Neural cell (in vitro differentiated cells): ENCODE results near the gene BPI.

Experiments used
- EZH2 ChIP-seq: fragments of 200-600, 300-800 bp; shearing (Covaris generic), sonication (generic); IDR thresholded peaks from 2 replicates; pipeline ENCODE4 v1.6.1; 2014; ENCODE audit warnings: antibody characterized with exemption, low read length, borderline replicate concordance, mild to moderate bottlenecking; ENCODE audit not compliant: insufficient read depth, poor library complexity, severe bottlenecking
- REST ChIP-seq: IDR thresholded peaks from 2 replicates; pipeline ENCODE4 v1.6.1; 2012; ENCODE audit warnings: borderline replicate concordance

GRCh38 chr20:38294076-38294591, 9.8 kb upstream of the BPI start:
- TF ChIP-seq REST (no peak), EZH2 (no peak)
